Stimulated activated CD4-positive, alpha-beta T cell treated with anti-CD3 and anti-CD28 coated beads, Interleukin-15, amount 100 ng/mL, for 48 hours (primary cell): Measurements from ENCODE around the gene ZNF805.
"Not testable (repeated sequence)": the region's sequence is repeated elsewhere in the genome, so short reads cannot be mapped to it uniquely, and the experiment has no call there.

Experiments used
- DNase-seq, 2 donors: peaks; one replicate each; pipeline ENCODE4 v3.0.0-alpha.2; 2020; ENCODE audit warnings: low read depth in 2 of 2

Gene ZNF805

GRCh38 chr19:57269515-57270250, 29.3 kb downstream of the ZNF805 start:
- DNase-seq = no peak

GRCh38 chr19:57271280-57271679, 30.8 kb downstream of the ZNF805 start:
- no peak for DNase-seq

GRCh38 chr19:57273014-57273413, 32.6 kb downstream of the ZNF805 start:
- no peak for DNase-seq

- no peak for DNase-seq
Measured at GRCh38 chr19:57276430-57276829, 36.0 kb downstream of the ZNF805 start.

GRCh38 chr19:57278481-57278880, 38.0 kb downstream of the ZNF805 start:
- not testable (repeated sequence) for DNase-seq

- peak; percentile 74 to 80 for DNase-seq
Measured at GRCh38 chr19:57279418-57280164, 39.2 kb downstream of the ZNF805 start.

- DNase-seq = peak; percentile 93 to 94
Measured at GRCh38 chr19:57280165-57280961, 39.9 kb downstream of the ZNF805 start, which contains the start of gene ZNF460. ZNF460 (plus strand) TSS chr19:57280485; CDS start chr19:57280807, 322 bp downstream.

- no peak for DNase-seq
Measured at GRCh38 chr19:57280962-57281400, 40.5 kb downstream of the ZNF805 start.

GRCh38 chr19:57282011-57282643, 41.7 kb downstream of the ZNF805 start:
- DNase-seq = peak in 1 of 2 donors; percentile 13

GRCh38 chr19:57288373-57288772, 47.9 kb downstream of the ZNF805 start:
- no peak for DNase-seq

GRCh38 chr19:57290970-57291369, 50.5 kb downstream of the ZNF805 start:
- DNase-seq = no peak

GRCh38 chr19:57292547-57292946, 52.1 kb downstream of the ZNF805 start:
- DNase-seq = no peak

- no peak for DNase-seq
Measured at GRCh38 chr19:57293719-57294118, 53.3 kb downstream of the ZNF805 start.

GRCh38 chr19:57302020-57302465, 61.6 kb downstream of the ZNF805 start:
- no peak for DNase-seq

- DNase-seq = no peak
Measured at GRCh38 chr19:57302727-57303401, 62.4 kb downstream of the ZNF805 start.
